GM18907 (cell line): ENCODE results near the gene ZNF398.
"Not testable (repeated sequence)": the region's sequence is repeated elsewhere in the genome, so short reads cannot be mapped to it uniquely, and the experiment has no call there.

Experiments used
- ATAC-seq: cut with Tn5 transposase; IDR thresholded peaks from one replicate; pipeline ENCODE4 v1.9.1; 2021; ENCODE audit warnings: mild to moderate bottlenecking, moderate library complexity; ENCODE audit not compliant: unreplicated experiment

Gene ZNF398, protein sequence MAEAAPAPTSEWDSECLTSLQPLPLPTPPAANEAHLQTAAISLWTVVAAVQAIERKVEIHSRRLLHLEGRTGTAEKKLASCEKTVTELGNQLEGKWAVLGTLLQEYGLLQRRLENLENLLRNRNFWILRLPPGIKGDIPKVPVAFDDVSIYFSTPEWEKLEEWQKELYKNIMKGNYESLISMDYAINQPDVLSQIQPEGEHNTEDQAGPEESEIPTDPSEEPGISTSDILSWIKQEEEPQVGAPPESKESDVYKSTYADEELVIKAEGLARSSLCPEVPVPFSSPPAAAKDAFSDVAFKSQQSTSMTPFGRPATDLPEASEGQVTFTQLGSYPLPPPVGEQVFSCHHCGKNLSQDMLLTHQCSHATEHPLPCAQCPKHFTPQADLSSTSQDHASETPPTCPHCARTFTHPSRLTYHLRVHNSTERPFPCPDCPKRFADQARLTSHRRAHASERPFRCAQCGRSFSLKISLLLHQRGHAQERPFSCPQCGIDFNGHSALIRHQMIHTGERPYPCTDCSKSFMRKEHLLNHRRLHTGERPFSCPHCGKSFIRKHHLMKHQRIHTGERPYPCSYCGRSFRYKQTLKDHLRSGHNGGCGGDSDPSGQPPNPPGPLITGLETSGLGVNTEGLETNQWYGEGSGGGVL

DNA sequence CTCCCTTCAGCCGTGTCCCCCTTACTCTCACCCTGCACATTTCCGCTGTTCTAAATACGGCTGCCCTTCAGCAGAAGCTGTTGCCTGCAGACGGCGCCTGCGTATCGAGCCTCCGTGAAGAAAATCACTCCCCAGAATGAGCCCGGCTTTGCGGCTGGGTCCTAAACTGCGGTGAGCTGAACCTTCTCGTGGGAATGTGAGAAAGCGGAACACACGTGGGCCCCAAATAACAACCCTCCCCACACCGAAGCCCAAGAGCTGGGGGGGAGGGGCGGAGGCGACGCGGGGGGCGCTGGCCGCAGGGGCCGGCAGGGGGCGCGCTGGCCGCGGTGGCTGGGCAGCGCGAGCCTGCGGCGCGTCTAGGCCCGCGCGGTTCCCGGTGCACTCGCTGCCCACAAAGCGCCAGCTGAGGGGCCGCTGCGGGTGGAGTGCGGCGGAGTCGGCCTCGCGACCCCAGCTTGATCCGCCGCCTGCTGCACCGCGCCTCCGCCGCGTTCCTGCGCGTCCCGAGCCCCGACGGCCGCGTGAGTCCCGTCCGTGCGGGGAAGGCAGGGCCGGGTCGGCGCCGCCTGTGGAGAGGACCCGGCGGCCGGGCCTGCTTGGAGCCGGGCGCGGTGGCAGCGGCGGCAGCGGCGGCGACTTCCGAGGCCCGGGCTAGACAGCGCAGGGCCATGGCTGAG, at the start of gene ZNF398:
TSS of gene ZNF398 (plus strand) at position 382 of the 680 bp plus-strand sequence. CDS start at position 672, 290 bp downstream.
- peak; percentile 80 for ATAC-seq

DNA sequence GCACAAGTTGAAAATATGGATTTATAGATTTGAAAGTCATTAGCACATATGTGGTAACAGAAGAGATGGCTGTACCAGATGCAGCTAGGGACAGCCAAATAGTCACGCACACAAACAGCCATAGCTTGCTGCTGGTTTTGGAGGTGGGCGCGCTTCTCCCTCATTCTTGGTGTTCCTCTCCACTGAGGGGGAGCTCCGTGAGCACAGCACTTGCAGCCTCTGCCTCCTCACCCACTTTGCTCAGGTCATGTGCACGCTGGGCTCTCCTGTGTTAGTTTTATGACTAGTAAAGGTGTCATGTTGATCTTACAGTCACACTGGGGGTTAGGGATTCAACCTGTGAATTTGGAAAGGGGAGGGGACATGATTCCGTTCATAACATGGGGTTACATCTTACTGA, 48.2 kb upstream of the ZNF398 start:
- ATAC-seq, result no peak

DNA sequence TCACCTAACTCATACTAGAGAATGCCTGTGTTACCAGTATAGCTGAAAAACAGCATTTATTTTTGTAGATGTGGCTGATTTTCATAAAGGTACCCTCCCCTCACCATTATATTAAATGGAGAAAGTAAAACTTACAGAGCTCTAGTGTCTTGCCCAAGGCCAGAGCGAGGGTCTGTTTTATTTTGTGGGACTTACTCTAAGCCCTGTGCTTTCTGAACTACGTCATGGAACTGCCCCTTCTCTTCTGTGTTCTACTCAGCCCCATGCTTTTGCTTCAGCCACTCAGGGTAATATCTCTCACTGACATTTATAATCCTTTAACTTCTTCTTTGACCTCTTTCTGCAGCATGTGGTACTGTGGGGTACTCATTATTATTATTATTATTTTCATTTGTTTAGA, 46.4 kb upstream of the ZNF398 start:
- no peak for ATAC-seq

DNA sequence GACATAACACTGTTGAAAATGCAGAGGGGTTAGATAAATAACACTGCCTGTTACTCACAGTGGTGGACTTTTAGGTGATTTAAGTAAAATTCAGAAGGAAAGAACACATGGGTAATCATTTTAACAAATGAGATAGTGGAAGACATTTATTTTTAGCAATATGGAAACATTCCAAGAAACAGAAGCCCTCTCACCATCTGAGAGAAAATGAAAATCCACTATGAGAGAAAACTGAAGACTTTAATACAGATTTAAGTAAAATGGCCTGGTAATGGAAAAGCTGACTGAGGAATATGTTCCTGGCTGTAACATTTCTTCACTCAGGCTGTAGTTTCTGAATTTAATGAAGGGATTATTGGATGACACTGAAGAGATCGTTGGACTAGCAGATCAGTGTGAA, 44.6 kb upstream of the ZNF398 start:
- no peak for ATAC-seq

DNA sequence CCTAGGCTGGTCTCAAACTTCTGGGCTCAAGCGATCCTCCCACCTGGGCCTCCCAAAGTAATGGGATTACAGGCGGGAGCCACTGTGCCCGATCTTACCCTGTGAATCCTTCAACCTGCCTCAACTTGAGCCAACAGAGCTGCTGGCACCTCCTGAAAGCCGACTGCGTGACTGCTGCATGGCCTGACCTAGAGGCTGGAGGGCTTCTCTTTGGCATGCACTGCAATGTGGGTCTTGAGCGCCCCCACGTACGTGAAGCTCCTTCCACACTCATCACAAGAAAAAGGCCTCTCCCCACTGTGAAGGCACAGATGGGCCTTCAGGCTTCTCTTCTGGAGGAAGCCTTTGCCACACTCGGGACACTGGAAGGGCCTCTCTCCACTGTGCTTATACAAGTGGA, 43.8 kb upstream of the ZNF398 start:
- ATAC-seq, result no peak

DNA sequence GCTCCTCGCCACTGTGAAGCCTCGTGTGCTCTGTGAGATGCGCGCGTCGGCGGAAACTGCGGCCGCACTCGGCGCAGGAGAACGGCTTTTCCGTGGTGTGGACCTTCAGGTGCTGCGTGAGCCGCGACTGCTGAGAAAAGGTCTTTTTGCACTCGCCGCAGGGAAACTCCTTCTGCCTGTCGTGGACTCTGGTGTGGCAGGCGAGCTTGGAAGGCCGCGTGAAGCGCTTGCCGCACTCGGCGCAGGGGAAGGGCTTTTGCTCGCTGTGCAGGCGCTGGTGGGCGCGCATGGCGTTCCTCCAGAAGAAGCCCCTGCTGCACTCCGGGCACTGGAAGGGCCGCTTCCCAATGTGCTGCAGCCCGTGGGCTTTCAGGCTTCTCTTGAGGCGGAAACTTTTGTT, 43.0 kb upstream of the ZNF398 start:
- no peak for ATAC-seq

DNA sequence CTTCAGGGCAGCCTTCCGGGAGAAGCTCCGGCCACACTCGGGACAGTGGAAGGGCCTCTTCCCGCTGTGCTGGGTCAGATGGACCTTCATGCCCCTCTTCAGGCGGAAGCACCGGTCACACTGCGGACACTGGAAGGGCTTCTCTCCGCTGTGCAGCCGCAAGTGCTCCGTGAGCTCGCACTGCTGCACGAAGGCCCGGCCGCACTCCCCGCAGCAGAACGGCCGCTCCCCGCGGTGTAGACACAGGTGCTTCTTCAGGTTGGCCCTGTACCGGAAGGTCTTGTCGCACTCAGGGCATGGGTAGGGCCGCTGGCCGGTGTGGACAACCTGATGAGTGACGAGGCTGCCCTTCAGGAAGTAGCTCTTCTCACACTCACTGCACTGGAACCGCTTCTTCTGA, 42.5 kb upstream of the ZNF398 start:
- ATAC-seq, result no peak

DNA sequence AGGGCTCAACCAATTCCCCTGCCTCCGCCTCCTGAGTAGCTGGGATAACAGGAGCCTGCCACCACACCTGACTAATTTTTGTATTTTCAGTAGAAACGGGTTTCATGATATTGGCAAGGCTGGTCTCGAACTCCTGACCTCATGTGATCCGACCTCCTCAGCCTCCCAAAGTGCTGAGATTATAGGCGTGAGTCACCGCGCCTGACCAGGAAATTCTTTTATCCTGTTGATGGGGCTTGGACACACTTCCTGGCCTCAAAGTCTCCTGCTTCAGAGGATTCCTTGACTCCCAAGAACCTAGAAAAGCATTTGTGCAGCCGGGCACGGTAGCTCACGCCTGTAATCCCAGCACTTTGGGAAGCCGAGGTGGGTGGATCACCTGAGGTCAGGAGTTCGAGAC, 37.3 kb upstream of the ZNF398 start:
- ATAC-seq, result no peak

DNA sequence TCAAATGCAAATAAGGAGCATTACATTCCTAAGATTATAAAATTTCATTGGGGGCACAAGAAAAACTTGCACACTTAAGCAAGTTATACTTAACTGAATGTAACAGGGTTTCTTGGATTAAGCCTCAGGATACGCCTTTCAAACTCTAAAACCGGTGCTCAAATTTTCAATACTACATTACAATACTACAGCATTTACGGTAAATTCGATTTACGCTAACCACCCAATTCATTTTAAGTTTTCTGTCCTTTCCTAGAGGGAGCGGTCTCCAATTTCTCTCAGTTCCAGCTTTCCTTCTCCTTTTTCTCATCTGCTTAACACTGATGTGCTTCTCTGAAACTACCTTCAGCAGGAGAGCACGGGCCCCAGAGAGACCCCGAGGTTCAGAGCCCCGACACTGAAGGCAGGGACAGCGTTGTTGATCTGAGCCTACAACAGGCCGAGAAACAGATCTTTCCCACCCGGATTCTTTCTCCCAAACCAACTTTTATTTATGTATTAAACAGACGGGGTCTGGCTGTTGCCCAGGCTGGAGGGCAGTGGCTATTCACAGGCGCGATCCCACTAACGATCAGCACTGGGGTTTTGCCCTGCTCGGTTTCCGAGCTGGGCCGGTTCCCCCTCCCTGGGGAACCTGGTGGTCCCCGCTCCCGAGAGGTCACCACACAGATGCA, 21.9 kb upstream of the ZNF398 start:
- ATAC-seq, result peak; percentile 9

DNA sequence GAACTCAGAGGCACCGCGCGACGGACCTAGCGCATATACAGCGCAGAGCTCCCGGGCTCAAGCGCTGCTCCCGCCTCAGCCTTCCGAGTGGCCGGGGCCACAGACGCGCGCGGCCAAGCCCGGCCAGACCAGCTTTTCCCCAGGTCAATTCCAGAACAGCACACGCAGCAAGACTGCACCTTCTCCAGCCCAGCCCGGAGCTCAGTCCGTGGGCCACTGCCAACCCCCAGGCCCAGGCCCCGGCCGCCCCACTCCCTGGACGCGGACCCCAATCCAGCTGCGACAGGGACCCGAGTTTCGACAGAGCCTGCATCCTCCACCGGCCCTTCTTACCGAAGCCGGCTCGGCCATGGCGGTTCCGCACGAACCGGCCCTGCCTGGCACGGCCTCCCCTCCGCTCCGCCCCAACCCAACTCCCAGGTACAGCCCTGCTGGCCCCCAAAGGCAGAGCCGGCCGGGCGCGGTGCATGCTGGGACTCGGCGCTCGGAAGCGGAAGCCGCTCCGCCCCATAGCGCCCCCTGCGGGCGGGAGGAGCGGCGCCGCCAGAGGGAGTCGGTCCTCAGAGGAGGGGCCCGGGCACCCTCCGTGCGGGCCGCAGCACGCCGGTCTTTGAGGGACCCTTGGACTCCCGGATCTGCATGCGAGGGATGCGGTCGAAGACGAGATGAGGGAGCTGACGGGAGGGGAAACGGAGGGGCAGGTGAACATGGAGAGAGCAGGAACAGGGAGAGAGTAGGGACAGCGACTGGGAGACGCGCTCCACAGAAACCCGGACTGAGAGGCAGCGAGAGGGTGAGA, 21.2 kb upstream of the ZNF398 start, which contains the start of gene ZNF425:
TSS of gene ZNF425 (minus strand) at position 462 of the 799 bp plus-strand sequence. CDS start at position 351, 111 bp downstream.
- peak; percentile 90 for ATAC-seq

DNA sequence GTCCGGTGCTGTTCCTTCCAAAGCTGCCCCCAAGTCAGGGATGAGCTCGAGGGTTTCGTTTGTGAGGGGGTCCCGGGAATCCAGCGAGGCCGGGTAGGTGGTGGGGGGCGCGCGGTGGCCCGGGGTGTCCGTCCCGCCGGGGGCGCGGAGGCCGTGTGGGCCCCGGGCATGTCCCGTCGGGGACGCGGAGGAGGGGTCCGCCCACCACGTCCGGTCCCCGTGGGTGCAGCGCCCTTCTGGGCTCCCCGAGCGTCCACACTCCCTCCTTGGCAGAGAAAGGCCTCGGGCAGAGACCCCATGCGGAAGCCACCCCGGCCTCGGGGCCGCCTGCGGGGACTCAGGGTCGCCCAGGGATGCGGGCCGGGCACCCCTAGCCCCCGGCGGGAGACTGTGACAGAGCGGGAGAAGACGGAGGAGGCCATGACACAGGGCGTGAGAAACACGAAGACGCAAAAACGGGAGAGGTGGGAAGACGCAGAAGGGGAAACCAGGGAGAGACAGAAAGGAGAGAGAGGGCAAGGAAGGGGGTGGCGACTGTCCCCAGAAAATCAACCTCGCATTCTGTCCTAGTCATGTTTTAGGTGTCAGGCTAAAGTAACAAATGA, 20.5 kb upstream of the ZNF398 start:
- ATAC-seq, result peak; percentile 60

DNA sequence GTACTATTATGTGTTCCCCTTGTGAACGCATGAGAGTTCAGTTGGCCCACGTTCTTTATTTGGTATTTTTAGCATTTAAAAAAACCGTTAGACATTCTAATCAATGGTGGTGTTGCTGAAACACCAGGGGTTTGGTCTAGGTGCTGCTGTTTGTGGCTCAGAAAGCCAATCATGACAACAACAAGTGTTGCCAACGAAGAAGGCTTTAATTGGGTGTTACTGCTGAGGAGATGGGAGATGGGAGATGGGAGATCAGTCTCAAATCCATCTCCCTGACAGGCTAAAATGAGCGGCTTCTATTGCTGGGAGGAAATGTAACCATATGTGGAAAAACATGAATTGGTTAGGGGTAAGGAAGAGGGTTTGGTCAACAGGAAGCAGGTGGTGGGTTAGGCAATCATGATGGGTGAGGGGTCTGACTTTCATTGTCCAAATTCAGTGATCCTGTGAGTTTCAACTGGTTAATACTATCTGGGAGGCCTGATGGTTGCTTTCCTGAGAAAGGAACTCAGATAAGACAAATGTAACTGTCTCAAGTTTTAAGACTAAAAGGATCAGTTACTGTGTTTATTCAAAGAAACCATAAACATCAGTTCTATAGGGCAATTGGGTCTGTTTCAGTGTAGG, 16.6 kb upstream of the ZNF398 start:
- no peak for ATAC-seq

DNA sequence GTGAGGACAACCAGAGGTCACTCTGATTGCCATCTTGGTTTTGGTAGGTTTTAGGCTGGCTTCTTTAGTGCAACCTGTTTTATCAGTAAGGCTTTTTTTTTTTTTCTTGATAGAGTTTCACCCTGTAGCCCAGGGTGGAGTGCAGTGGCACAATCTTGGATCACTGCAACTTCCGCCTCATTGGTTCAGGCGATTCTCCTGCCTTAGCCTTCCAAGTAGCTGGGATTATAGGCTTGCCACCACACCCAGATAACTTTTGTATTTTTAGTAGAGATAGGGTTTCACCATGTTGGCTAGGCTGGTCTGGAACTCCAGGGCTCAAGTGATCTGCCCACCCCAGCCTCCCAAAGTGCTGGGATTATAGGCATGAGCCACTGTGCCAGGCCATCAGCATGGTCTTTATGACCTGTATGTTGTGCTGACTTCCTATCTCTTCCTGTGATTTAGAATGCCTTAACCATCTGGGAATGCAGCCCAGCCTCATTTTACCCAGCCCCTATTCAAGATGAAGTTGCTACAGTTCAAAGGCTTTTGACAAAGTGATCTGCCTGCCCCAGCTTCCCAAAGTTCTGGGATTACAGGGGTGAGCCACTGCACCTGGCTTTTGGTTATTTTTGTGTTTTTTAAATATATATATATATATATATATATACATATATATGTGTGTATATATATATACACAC, 14.1 kb upstream of the ZNF398 start:
- ATAC-seq, result no peak

DNA sequence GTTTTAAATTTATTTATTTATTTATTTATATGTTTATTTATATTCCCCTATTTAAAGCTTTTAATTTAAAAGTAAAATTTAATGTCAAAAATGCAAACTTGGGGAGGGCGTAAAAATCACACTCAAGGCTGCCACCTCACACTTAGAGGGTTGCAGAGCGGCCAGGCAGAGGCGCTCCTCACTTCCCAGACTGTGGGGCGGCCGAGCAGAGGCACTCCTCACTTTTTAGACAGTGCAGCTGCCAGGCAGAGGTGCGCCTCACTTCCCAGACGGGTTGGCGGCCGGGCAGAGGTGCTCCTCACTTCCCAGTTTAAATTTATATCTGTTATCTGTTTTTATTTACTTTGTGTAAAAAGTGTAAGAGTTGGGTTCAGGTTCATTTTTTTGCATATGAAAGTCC, 11.1 kb upstream of the ZNF398 start:
- no peak for ATAC-seq

DNA sequence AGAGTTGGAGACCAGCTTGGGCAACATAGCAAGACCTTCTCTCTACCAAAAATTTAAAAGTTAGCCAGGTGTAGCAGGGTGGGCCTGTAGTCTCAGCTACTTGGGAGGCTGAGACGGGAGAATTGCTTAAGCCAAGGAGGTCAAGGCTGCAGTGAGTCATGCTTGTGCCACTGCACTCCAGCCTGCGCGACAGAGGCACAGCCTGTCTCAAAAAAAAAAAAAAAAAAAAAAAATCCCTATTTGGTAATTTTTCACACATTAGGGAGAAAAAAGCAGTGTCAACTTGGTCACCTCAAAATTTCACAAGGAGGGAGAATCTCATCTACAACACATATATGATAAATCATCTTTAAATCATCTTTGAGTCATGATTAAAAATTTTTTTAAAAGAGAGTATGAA, 6.4 kb upstream of the ZNF398 start:
- ATAC-seq, result no peak

DNA sequence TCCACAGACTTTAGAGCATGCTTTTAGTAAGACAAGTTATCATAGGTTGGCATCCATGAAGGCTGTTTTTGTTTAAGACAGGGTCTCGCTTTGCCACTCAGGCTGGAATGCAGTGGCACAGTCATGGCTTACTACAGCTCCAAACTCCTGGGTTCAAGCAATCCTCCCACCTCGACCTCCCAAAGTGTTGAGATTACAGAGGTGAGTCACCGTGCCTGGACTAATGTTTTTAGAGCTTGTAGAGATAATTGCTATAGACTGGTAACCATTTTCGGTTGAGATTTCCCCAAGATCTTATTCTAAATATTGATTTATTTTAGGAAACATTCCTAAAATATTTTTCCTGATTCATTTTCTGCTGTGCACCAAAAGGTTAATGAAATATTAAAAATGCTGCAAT, 5.4 kb upstream of the ZNF398 start:
- ATAC-seq, result no peak

DNA sequence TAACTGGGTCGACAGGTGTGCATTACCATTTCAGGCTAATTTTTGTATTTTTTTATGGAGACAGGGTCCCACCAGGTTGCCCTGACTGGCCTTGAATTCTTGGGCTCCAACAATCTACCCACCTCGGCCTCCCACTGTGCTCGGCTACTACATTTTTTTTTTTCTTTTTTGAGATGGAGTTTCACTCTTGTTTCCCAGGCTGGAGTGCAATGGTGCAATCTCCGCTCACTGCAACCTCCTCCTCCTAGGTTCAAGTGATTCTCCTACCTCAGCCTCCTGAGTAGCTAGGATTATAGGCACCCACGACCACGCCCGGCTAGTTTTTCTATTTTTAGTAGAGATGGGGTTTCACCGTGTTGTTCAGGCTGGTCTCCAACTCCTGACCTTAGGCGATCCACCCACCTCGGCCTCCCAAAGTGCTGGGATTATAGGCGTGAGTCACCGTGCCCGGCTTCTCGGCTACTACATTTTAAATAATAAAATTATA, 2.8 kb upstream of the ZNF398 start:
- not testable (repeated sequence) for ATAC-seq

DNA sequence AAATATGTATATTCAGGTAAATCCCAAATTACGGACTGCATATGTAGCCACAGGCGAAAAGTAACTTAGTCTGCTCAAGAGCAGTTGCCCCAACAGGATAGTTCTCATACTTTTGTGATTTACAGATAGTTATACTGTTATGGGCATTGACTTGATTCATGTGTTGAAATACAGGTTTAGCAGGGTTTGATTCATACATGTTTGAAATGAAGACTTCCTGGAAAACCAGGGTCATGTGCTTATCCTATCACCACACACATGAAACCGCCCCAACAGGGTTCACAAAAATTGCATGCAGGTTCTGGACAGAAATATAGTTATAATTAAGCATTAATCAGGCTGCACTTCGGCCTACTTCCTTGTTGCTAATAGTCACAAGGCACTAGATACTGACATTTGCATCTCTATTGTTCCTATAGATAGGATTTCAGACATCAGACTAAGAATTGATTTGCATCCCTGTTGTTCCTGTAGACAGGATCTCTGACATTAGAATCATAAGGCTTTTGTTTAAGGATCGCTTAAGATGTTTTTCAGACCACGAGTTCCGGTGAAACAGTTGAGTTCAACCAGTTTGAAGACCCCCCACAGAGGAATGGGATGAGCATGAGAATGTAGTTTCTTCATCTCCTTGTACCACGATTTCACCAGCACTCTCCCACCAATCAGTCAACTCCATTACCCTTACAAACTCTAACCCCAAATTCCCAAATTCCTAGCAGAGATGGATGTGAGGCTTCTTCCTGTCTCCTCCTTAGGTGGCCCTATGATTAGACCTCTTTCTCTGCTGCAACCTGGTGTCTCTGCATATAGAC, 2.0 kb upstream of the ZNF398 start:
- no peak for ATAC-seq
